A549 (cell line): ENCODE measurements around the gene MT1B.

Source experiments
- CTCF ChIP-seq: fragments of >200 bp; sonication (Bioruptor Twin); formaldehyde crosslinking; IDR thresholded peaks from 3 replicates; pipeline ENCODE4 v1.5.1; 2016
- ELK1 ChIP-seq: fragments of 150-350 bp; IDR thresholded peaks from 2 replicates; pipeline ENCODE4 v1.6.1; 2014; ENCODE audit warnings: low read depth, mild to moderate bottlenecking, low read length
- EP300 ChIP-seq, 2 experiments: fragments of >200 bp; sonication (Bioruptor Twin); formaldehyde crosslinking; IDR thresholded peaks; 2 replicates in 1 of 2; 3 replicates in 1 of 2; pipeline ENCODE4 v1.6.1; 2016 to 2017
- FOSB ChIP-seq: fragments of 250-450 bp; sonication (Bioruptor Pico); IDR thresholded peaks from 2 replicates; pipeline ENCODE4 v1.5.0; 2020; ENCODE audit warnings: mild to moderate bottlenecking, moderate library complexity
- HMGXB4 ChIP-seq: fragments of 250-450 bp; sonication (Bioruptor Pico); IDR thresholded peaks from 2 replicates; pipeline ENCODE4 v1.5.0; 2021; ENCODE audit warnings: mild to moderate bottlenecking, moderate library complexity, borderline replicate concordance
- HOXA7 ChIP-seq: fragments of 250-450 bp; sonication (Bioruptor Pico); IDR thresholded peaks from 2 replicates; pipeline ENCODE4 v1.5.0; 2020; ENCODE audit warnings: mild to moderate bottlenecking, moderate library complexity
- JUN ChIP-seq, 2 experiments: fragments of >200 bp; sonication (Bioruptor Twin); formaldehyde crosslinking; IDR thresholded peaks; 2 replicates in 1 of 2; 3 replicates in 1 of 2; pipeline ENCODE4 v1.6.1; 2016 to 2017
- KDM5A ChIP-seq: fragments of 200-600 bp; sonication (generic); IDR thresholded peaks from 2 replicates; pipeline ENCODE4 v1.6.1; 2016; ENCODE audit warnings: antibody characterized with exemption, mild to moderate bottlenecking
- MAFK ChIP-seq: fragments of 450-650 bp; IDR thresholded peaks from 2 replicates; pipeline ENCODE4 v1.6.1; 2014; ENCODE audit not compliant: partially characterized antibody
- POLR2A ChIP-seq: IDR thresholded peaks from 2 replicates; pipeline ENCODE4 v1.6.1; 2012; ENCODE audit warnings: mild to moderate bottlenecking, low read length
- REST ChIP-seq: fragments of 200-600 bp; sonication (generic); IDR thresholded peaks from 2 replicates; pipeline ENCODE4 v1.6.1; 2016; ENCODE audit warnings: antibody characterized with exemption, mild to moderate bottlenecking, moderate library complexity
- RFX5 ChIP-seq: fragments of 450-650 bp; IDR thresholded peaks from 2 replicates; pipeline ENCODE4 v1.7.1; 2014; ENCODE audit warnings: antibody characterized with exemption, mild to moderate bottlenecking, moderate library complexity
- USF2 ChIP-seq: fragments of 450-650 bp; IDR thresholded peaks from 2 replicates; pipeline ENCODE4 v1.6.1; 2014; ENCODE audit warnings: antibody characterized with exemption

GRCh38 chr16:56628486-56629350, 23.0 kb upstream of the MT1B start:
- TF ChIP-seq KDM5A, result no peak
- TF ChIP-seq RFX5, result no peak
- no peak for TF ChIP-seq FOSB (CRISPR knock-in tag)
- TF ChIP-seq CTCF, result no peak
- no peak for TF ChIP-seq MAFK
- no peak for TF ChIP-seq JUN (IDR thresholded peaks at IDR 0.05)
- TF ChIP-seq REST, result no peak
- TF ChIP-seq HMGXB4 (CRISPR knock-in tag), result no peak
- TF ChIP-seq USF2, result no peak
- no peak for TF ChIP-seq EP300 (IDR thresholded peaks at IDR 0.05)
- TF ChIP-seq HOXA7 (CRISPR knock-in tag), result no peak
- no peak for TF ChIP-seq POLR2A
- TF ChIP-seq ELK1, result no peak
